H9 (cell line): ENCODE data around the gene TMEM213. TPM values are rescaled to one million over a fixed set of nuclear protein-coding genes. Genes with fewer than 3 reads are reported as not detected.

Experiments used
- DNase-seq: peaks from one replicate; pipeline ENCODE4 v3.0.0-alpha.2; 2017
- H2AFZ ChIP-seq: one replicate; pipeline ENCODE4 v1.6.1; 2013; ENCODE audit warnings: mild to moderate bottlenecking, low read length, control low read depth, moderate library complexity
- H2AK5ac ChIP-seq: 2 replicates; pipeline ENCODE4 v1.6.1; 2013; ENCODE audit warnings: low read length, control low read depth, mixed read lengths; ENCODE audit not compliant: insufficient read length
- H2BK120ac ChIP-seq: one replicate; pipeline ENCODE4 v1.6.1; 2013; ENCODE audit warnings: low read depth, mild to moderate bottlenecking, low read length, control low read depth, inconsistent platforms; ENCODE audit not compliant: poor library complexity, severe bottlenecking
- H2BK12ac ChIP-seq: 2 replicates; pipeline ENCODE4 v1.6.1; 2013; ENCODE audit warnings: low read length, control low read depth, mixed read lengths, low read depth; ENCODE audit not compliant: insufficient read length
- H2BK15ac ChIP-seq: 2 replicates; pipeline ENCODE4 v1.6.1; 2013; ENCODE audit warnings: low read depth, low read length, control low read depth
- H2BK20ac ChIP-seq: one replicate; pipeline ENCODE4 v1.6.1; 2013; ENCODE audit warnings: low read depth, mild to moderate bottlenecking, low read length, control low read depth, inconsistent platforms; ENCODE audit not compliant: poor library complexity, severe bottlenecking
- H2BK5ac ChIP-seq: 2 replicates; pipeline ENCODE4 v1.6.1; 2013; ENCODE audit warnings: low read length, control low read depth, mixed read lengths; ENCODE audit not compliant: insufficient read length
- H3K14ac ChIP-seq: 2 replicates; pipeline ENCODE4 v1.6.1; 2013; ENCODE audit warnings: low read length, control low read depth; ENCODE audit not compliant: insufficient read depth
- H3K18ac ChIP-seq: 2 replicates; pipeline ENCODE4 v1.6.1; 2013; ENCODE audit warnings: low read depth, mild to moderate bottlenecking, mixed read lengths, low read length, control low read depth; ENCODE audit not compliant: insufficient read length
- H3K23ac ChIP-seq: 2 replicates; pipeline ENCODE4 v1.6.1; 2013; ENCODE audit warnings: low read length, control low read depth, mixed read lengths, low read depth; ENCODE audit not compliant: insufficient read length
- H3K23me2 ChIP-seq: 2 replicates; pipeline ENCODE4 v1.6.1; 2013; ENCODE audit warnings: low read depth, mild to moderate bottlenecking, mixed read lengths, low read length, control low read depth; ENCODE audit not compliant: insufficient read length, poor library complexity, severe bottlenecking
- H3K27ac ChIP-seq: 2 replicates; pipeline ENCODE4 v1.5.1; 2013; ENCODE audit warnings: low read length, control low read depth, mixed read lengths, low read depth; ENCODE audit not compliant: insufficient read length
- H3K27me3 ChIP-seq: 2 replicates; pipeline ENCODE4 v1.6.1; 2013; ENCODE audit warnings: low read length, control low read depth, inconsistent platforms; ENCODE audit not compliant: insufficient read depth
- H3K4ac ChIP-seq: 2 replicates; pipeline ENCODE4 v1.6.1; 2013; ENCODE audit warnings: low read depth, mild to moderate bottlenecking, control low read depth, inconsistent platforms, low read length, moderate library complexity
- H3K4me1 ChIP-seq: 2 replicates; pipeline ENCODE4 v1.6.1; 2013; ENCODE audit warnings: low read length, control low read depth, inconsistent platforms; ENCODE audit not compliant: insufficient read depth
- H3K4me2 ChIP-seq: 2 replicates; pipeline ENCODE4 v1.6.1; 2013; ENCODE audit warnings: low read length, control low read depth, mixed read lengths; ENCODE audit not compliant: insufficient read length, insufficient read depth
- H3K56ac ChIP-seq: 2 replicates; pipeline ENCODE4 v1.6.1; 2013; ENCODE audit warnings: low read depth, mild to moderate bottlenecking, mixed read lengths, low read length, control low read depth; ENCODE audit not compliant: insufficient read length
- H3K79me1 ChIP-seq: 2 replicates; pipeline ENCODE4 v1.6.1; 2013; ENCODE audit warnings: low read depth, mild to moderate bottlenecking, moderate library complexity, low read length, control low read depth, inconsistent platforms; ENCODE audit not compliant: insufficient read depth, poor library complexity, severe bottlenecking
- H3K79me2 ChIP-seq: 2 replicates; pipeline ENCODE4 v1.6.1; 2013; ENCODE audit warnings: low read length, control low read depth, inconsistent platforms; ENCODE audit not compliant: insufficient read depth
- H3K9ac ChIP-seq: 2 replicates; pipeline ENCODE4 v1.6.1; 2013; ENCODE audit warnings: low read length, control low read depth, mixed read lengths; ENCODE audit not compliant: insufficient read length; ENCODE audit errors: extremely low read depth
- H3K9me3 ChIP-seq: one replicate; pipeline ENCODE4 v1.6.1; 2013; ENCODE audit warnings: low read depth, low read length, inconsistent platforms; ENCODE audit not compliant: control insufficient read depth
- H3T11ph ChIP-seq: one replicate; pipeline ENCODE4 v1.6.1; 2013; ENCODE audit warnings: mild to moderate bottlenecking, low read length, control low read depth, inconsistent platforms
- H4K20me1 ChIP-seq: one replicate; pipeline ENCODE4 v1.6.1; 2013; ENCODE audit not compliant: control insufficient read depth, insufficient read length, insufficient read depth
- H4K5ac ChIP-seq: 2 replicates; pipeline ENCODE4 v1.6.1; 2013; ENCODE audit warnings: low read depth, mild to moderate bottlenecking, mixed read lengths, low read length, control low read depth; ENCODE audit not compliant: insufficient read length
- H4K8ac ChIP-seq: replicated peaks from 2 replicates; pipeline ENCODE4 v1.6.1; 2013; ENCODE audit warnings: low read length, control low read depth, mixed read lengths, low read depth; ENCODE audit not compliant: insufficient read length
- H4K91ac ChIP-seq: 2 replicates; pipeline ENCODE4 v1.6.1; 2013; ENCODE audit warnings: low read depth, mild to moderate bottlenecking, moderate library complexity, mixed read lengths, low read length, control low read depth; ENCODE audit not compliant: insufficient read length
- H3K27ac Mint-ChIP-seq, 3 experiments: 2 replicates in 2 of 3; 3 replicates in 1 of 3; pipeline ENCODE4 v1.8.0; 2020 to 2021; ENCODE audit warnings: mixed read lengths in 3 of 3, mild to moderate bottlenecking in 1 of 3, moderate library complexity in 1 of 3
- H3K27me3 Mint-ChIP-seq: 2 replicates; pipeline ENCODE4 v1.8.0; 2021; ENCODE audit warnings: low read depth, mild to moderate bottlenecking, moderate library complexity, mixed read lengths
- H3K36me3 Mint-ChIP-seq, 3 experiments: 2 replicates in 2 of 3; 3 replicates in 1 of 3; pipeline ENCODE4 v1.8.0; 2020 to 2021; ENCODE audit warnings: low read depth in 3 of 3, mixed read lengths in 3 of 3; ENCODE audit not compliant: insufficient read depth in 1 of 3
- H3K4me1 Mint-ChIP-seq, 2 experiments: 2 replicates each; pipeline ENCODE4 v1.8.0; 2020; ENCODE audit warnings: mixed read lengths in 2 of 2
- H3K4me3 Mint-ChIP-seq, 2 experiments: 2 replicates in 1 of 2; 3 replicates in 1 of 2; pipeline ENCODE4 v1.8.0; 2020 to 2021; ENCODE audit warnings: mild to moderate bottlenecking in 2 of 2, mixed read lengths in 2 of 2, moderate library complexity in 1 of 2
- H3K9me3 Mint-ChIP-seq, 2 experiments: 2 replicates in 1 of 2; 3 replicates in 1 of 2; pipeline ENCODE4 v1.8.0; 2020; ENCODE audit warnings: mild to moderate bottlenecking in 2 of 2, mixed read lengths in 2 of 2, moderate library complexity in 1 of 2
- CTCF ChIP-seq: fragments of 200-600 bp; sonication (generic); conservative IDR thresholded peaks from 3 replicates; pipeline ENCODE4 v1.8.0; 2021; ENCODE audit warnings: antibody characterized with exemption, mild to moderate bottlenecking
- WGBS: extraction: QIAGEN DNeasy Blood & Tissue Kit; methylation state at CpG from one replicate; pipeline ENCODE4 v1.1.7; 2013; ENCODE audit warnings: missing lambda C conversion rate, low lambda C conversion rate, mixed read lengths; ENCODE audit not compliant: insufficient read length; ENCODE audit errors: extremely low coverage; 5-methylcytosine and 5-hydroxymethylcytosine counted together
- total RNA-seq: library from RNA; stranded (reverse); gene quantifications from 2 replicates; pipeline ENCODE4 v1.2.1, GENCODE V29; 2021

The TMEM213 gene
- total RNA-seq, 1 experiment from 2014 or later: 0.22 TPM

DNA sequence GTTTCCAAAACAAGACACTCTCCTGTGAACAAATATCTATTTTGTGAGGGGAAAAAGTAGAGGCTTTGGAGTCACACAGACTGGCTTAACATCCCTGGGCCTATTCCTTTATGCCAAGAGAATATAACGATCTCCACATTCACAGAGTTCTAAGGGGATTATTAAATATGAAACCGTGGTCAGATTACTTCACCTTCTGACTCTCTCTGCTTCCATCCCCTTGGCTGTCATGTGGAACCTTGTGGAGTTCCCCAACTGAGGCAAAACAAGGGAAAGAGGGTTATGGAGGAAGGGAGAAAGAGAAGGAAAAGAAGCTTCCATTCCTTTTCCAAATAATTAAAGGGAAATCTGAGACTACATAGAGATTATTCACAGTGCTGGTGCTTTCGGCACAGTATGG, 55.7 kb downstream of the TMEM213 start:
- peaks cover 2% of the 10 kb centered on the region; the same call in 1 of the 2 replicates for H3K4me1 ChIP-seq
- no peak overlapping the region; a peak in 1 of 5 replicates for H3K4me3 Mint-ChIP-seq
- no peak overlapping the region for H3K14ac ChIP-seq
- H3K23me2 ChIP-seq: no peaks in the 10 kb centered on the region
- no peak overlapping the region for H3K27ac ChIP-seq
- no peaks in the 10 kb centered on the region for H3K79me2 ChIP-seq
- no peaks in the 10 kb centered on the region for H3K79me1 ChIP-seq
- no peak overlapping the region for H2BK5ac ChIP-seq
- no peak overlapping the region for H2BK120ac ChIP-seq
- peaks cover 8 to 9% of the 10 kb centered on the region in 2 experiments; a peak in 4 of 5 replicates for H3K9me3 Mint-ChIP-seq
- no peak overlapping the region for H3K56ac ChIP-seq
- H2AFZ ChIP-seq: no peak overlapping the region
- no peak overlapping the region for H3K23ac ChIP-seq
- H3K27me3 ChIP-seq: no peaks in the 10 kb centered on the region
- H3K9ac ChIP-seq: no peak overlapping the region
- no peak overlapping the region for H2AK5ac ChIP-seq
- no peak for TF ChIP-seq CTCF
- H3T11ph ChIP-seq: no peak overlapping the region
- peak overlapping the region; percentile 66 to 92 (median 74) for H3K27ac Mint-ChIP-seq
- no peaks in the 10 kb centered on the region for H4K20me1 ChIP-seq
- no peaks in the 10 kb centered on the region for H3K9me3 ChIP-seq
- peaks cover 51 to 58% (median 57%) of the 10 kb centered on the region in 3 experiments for H3K36me3 Mint-ChIP-seq
- DNase-seq: no peak
- no peak overlapping the region for H4K91ac ChIP-seq
- H4K8ac ChIP-seq: no peak overlapping the region
- peaks cover 37 to 40% of the 10 kb centered on the region in 2 experiments for H3K4me1 Mint-ChIP-seq
- H2BK20ac ChIP-seq: no peak overlapping the region
- H3K4ac ChIP-seq: no peak overlapping the region
- WGBS: no CpG with 5 or more reads among the region's 3 CpGs
- no peak overlapping the region for H3K4me2 ChIP-seq
- no peaks in the 10 kb centered on the region for H3K27me3 Mint-ChIP-seq
- H3K18ac ChIP-seq: no peak overlapping the region
- H2BK12ac ChIP-seq: no peak overlapping the region
- H2BK15ac ChIP-seq: no peak overlapping the region
- H4K5ac ChIP-seq: no peak overlapping the region
